OCI-LY3 (cell line): ENCODE results near the gene IL11RA.

Experiments used
- H2AFZ ChIP-seq: fragments of 200-600, 300-600 bp; shearing (Covaris generic); 2 replicates; pipeline ENCODE4 v1.6.0; 2014; ENCODE audit warnings: antibody characterized with exemption, low read depth, low read length
- H3K27ac ChIP-seq: fragments of 200-600, 300-600 bp; sonication (generic); 2 replicates; pipeline ENCODE4 v1.5.1; 2014; ENCODE audit warnings: mild to moderate bottlenecking, low read length, moderate library complexity, mixed read lengths
- H3K27me3 ChIP-seq: fragments of 200-600, 300-600 bp; sonication (generic); 2 replicates; pipeline ENCODE4 v1.6.1; 2014; ENCODE audit warnings: low read depth, low read length, mixed read lengths
- H3K36me3 ChIP-seq: fragments of 200-600, 300-600 bp; sonication (generic); replicated peaks from 2 replicates; pipeline ENCODE3; 2014; ENCODE audit warnings: low read depth, low read length, mixed read lengths
- H3K4me1 ChIP-seq: fragments of 300-600, 200-600 bp; sonication (generic); 2 replicates; pipeline ENCODE4 v1.6.1; 2014; ENCODE audit warnings: low read length, mixed read lengths
- H3K4me2 ChIP-seq: fragments of 200-600, 300-600 bp; sonication (generic); 2 replicates; pipeline ENCODE4 v1.6.1; 2014; ENCODE audit warnings: low read length, mixed read lengths
- H3K4me3 ChIP-seq: fragments of 300-600, 200-600 bp; sonication (generic); 2 replicates; pipeline ENCODE4 v1.5.1; 2014; ENCODE audit warnings: antibody characterized with exemption, mild to moderate bottlenecking, low read length, moderate library complexity
- H3K79me2 ChIP-seq: fragments of 300-600, 200-600 bp; shearing (Covaris generic); 2 replicates; pipeline ENCODE4 v1.6.1; 2014; ENCODE audit warnings: mild to moderate bottlenecking, low read length, mixed read lengths
- H3K9ac ChIP-seq: fragments of 300-600, 200-600 bp; shearing (Covaris generic); 2 replicates; pipeline ENCODE4 v1.6.0; 2014; ENCODE audit warnings: mild to moderate bottlenecking, low read length, moderate library complexity
- H3K9me3 ChIP-seq: fragments of 200-600, 300-600 bp; shearing (Covaris generic); 2 replicates; pipeline ENCODE4 v1.6.1; 2014; ENCODE audit warnings: low read length, mixed read lengths; ENCODE audit not compliant: insufficient read depth
- H4K20me1 ChIP-seq: fragments of 200-600, 300-600 bp; sonication (generic); 2 replicates; pipeline ENCODE4 v1.6.1; 2016; ENCODE audit warnings: low read length, mixed read lengths; ENCODE audit not compliant: insufficient read depth
- EZH2phosphoT487 ChIP-seq: fragments of 200-600 bp; shearing (Covaris generic); IDR thresholded peaks from 2 replicates; pipeline ENCODE4 v1.6.1; 2018; ENCODE audit warnings: antibody characterized with exemption, mixed run types, low read depth
- TF ChIP-seq, protein P1 (sequence below): fragments of 200-600, 300-600 bp; sonication (generic); IDR thresholded peaks from 2 replicates; pipeline ENCODE4 v1.5.1; 2014; ENCODE audit warnings: antibody characterized with exemption, low read length, low read depth

The IL11RA gene

DNA sequence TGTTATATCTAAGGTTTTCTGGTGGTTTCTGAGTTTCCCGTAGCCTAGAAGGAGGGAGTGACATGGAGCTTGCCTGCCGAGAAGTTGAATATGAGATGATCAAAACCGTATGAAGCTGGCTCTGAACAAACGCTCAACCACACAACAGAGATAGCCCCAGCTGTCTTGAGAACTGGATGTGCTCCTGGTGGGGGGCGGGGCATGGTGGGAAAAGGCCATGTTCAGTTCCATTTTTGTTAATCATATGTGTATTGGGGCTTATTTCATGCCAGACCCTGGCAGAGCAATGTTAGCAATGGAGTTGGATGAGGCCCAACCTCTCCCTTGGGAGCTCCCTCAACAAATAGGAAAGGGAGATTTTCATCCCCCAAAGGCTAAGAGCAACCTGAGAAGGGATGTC lies 34.2 kb downstream of the IL11RA start:
- no peak for TF ChIP-seq EZH2phosphoT487
- TF ChIP-seq, protein P1, sequence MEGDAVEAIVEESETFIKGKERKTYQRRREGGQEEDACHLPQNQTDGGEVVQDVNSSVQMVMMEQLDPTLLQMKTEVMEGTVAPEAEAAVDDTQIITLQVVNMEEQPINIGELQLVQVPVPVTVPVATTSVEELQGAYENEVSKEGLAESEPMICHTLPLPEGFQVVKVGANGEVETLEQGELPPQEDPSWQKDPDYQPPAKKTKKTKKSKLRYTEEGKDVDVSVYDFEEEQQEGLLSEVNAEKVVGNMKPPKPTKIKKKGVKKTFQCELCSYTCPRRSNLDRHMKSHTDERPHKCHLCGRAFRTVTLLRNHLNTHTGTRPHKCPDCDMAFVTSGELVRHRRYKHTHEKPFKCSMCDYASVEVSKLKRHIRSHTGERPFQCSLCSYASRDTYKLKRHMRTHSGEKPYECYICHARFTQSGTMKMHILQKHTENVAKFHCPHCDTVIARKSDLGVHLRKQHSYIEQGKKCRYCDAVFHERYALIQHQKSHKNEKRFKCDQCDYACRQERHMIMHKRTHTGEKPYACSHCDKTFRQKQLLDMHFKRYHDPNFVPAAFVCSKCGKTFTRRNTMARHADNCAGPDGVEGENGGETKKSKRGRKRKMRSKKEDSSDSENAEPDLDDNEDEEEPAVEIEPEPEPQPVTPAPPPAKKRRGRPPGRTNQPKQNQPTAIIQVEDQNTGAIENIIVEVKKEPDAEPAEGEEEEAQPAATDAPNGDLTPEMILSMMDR = no peak
- Histone ChIP-seq H3K4me3 (no peak overlapping the region), H4K20me1 (no peaks in the 10 kb centered on the region), H3K4me2 (no peak overlapping the region), H2AFZ (no peak overlapping the region), H3K9me3 (no peaks in the 10 kb centered on the region), H3K9ac (no peak overlapping the region), H3K36me3 (no peaks in the 10 kb centered on the region), H3K79me2 (no peaks in the 10 kb centered on the region), H3K27me3 (no peaks in the 10 kb centered on the region), H3K27ac (no peak overlapping the region), H3K4me1 (peaks cover 28% of the 10 kb centered on the region)

DNA sequence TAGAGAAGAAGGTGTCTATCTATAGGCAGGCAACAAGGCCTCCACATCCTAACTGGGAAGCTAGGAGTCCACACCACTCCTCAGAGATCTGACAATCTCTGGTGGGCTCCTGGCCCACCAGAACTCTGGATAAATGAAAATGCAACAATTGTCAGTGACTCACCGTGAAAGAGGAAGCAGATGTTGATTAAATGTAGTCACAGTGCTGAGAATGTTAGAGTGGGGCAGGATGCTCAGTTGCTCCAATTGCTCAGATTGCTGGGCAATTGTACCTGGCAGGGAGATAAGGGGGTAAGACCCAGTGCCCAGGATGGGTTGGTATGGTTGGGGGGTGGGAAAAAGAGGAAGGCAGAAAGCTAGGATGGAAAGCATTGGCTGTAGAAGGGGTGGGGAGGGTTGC lies 34.7 kb downstream of the IL11RA start:
- H3K9me3 ChIP-seq = no peaks in the 10 kb centered on the region
- H3K4me2 ChIP-seq = peak overlapping the region; percentile 27
- H3K27me3 ChIP-seq = no peaks in the 10 kb centered on the region
- no peaks in the 10 kb centered on the region for H4K20me1 ChIP-seq
- H3K4me3 ChIP-seq = no peak overlapping the region
- H3K36me3 ChIP-seq = no peaks in the 10 kb centered on the region
- no peak overlapping the region for H3K9ac ChIP-seq
- TF ChIP-seq, protein P1 = no peak
- no peak for TF ChIP-seq EZH2phosphoT487
- H3K79me2 ChIP-seq = no peaks in the 10 kb centered on the region
- H3K27ac ChIP-seq = no peak overlapping the region
- no peak overlapping the region for H2AFZ ChIP-seq
- peaks cover 28% of the 10 kb centered on the region for H3K4me1 ChIP-seq

DNA sequence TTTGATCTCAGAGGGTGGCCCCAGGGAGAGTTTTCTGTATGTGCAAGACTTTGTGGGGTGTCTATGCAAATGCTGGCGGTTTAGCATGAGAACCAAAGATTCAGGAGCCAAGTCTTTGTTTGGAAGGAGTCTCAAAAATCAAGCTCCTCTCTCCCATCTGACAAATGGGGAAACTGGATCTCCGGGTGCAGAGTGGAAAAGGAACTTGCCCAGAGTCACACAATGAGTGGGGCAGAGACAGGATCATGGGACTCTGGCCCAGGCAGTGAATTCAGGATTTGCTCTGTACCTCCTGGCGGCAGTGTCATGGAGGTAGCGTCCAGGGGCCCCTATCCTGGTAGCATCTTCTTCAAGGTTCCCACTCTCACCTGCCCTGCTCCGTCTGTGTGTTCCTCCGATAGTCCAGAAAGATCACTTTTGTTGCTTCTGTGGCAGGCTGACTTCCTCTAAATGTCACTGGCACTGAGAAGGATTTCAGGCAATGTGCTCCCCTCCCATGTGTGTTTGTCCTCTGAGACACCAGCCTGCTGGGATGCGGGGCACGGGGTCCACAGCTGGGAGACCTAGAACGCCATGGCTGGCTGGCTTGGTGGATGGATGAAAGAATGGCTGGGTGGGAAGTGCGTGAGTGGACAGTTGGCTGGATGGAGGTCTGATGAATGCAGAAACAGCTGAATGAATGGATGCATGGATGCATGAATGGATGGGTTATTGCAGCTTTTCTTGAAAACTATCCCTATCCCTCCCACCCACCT lies 35.5 kb downstream of the IL11RA start:
- Histone ChIP-seq H3K36me3 (no peaks in the 10 kb centered on the region), H3K4me1 (peaks cover 28% of the 10 kb centered on the region), H3K4me3 (no peak overlapping the region), H2AFZ (no peak overlapping the region), H3K9me3 (no peaks in the 10 kb centered on the region), H3K9ac (no peak overlapping the region), H3K27ac (no peak overlapping the region), H4K20me1 (no peaks in the 10 kb centered on the region), H3K79me2 (no peaks in the 10 kb centered on the region), H3K27me3 (no peaks in the 10 kb centered on the region), H3K4me2 (peak overlapping the region; percentile 27)
- no peak for TF ChIP-seq EZH2phosphoT487
- TF ChIP-seq, protein P1 = no peak

DNA sequence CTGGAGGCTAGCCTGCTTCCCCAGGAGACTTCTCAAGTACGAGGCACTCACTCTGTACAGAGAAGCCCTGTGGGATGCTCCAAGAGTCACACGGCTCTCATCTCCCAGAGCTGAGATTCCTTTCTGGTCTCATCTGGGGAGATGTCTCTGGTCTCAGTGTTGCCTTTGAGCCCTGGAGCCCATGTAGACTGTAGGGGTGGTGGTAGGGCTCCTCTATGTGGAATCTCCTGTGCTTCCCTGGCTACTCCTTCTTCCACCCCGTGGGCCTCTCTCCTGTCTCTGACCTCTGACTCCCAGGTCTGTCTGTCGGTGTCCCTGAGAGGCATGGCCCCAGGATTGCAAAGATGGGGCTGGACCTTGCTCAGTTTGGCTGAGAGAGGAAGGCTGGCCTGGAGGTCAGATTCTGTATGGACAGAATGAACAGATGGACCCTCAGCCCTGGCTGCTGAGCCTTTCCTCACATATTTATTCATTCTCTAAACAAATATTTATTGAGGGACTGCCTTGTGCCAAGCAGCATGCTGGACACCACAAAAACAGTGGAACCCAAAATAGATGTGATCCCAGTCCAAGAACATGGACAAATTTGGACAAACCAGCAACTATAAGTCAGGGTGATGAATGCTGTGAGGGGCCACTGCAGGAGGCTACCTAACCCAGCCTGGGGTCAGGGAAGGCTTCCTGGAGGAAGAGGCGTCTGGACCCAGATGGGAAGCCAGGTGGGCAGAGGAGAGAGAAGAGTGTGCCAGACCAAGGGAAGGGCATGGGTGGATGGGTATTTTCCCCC lies 36.5 kb downstream of the IL11RA start:
- Histone ChIP-seq H3K27ac (no peak overlapping the region), H3K9me3 (no peaks in the 10 kb centered on the region), H3K4me1 (peaks cover 28% of the 10 kb centered on the region), H2AFZ (no peak overlapping the region), H3K9ac (no peak overlapping the region), H3K36me3 (no peaks in the 10 kb centered on the region), H3K27me3 (no peaks in the 10 kb centered on the region), H4K20me1 (no peaks in the 10 kb centered on the region), H3K4me3 (no peak overlapping the region), H3K4me2 (no peak overlapping the region), H3K79me2 (no peaks in the 10 kb centered on the region)
- TF ChIP-seq EZH2phosphoT487 = no peak
